GM20000 (cell line): ENCODE measurements around the gene POMT2.

Experiments
- DNase-seq: peaks from one replicate; pipeline ENCODE4 v3.0.0; 2012; ENCODE audit warnings: low spot score
- TF ChIP-seq, protein P1 (sequence below): IDR thresholded peaks from 2 replicates; pipeline ENCODE4 v1.5.1; 2012; ENCODE audit warnings: mild to moderate bottlenecking, control low read depth; ENCODE audit errors: extremely low read depth, missing control alignments

Gene POMT2

DNA sequence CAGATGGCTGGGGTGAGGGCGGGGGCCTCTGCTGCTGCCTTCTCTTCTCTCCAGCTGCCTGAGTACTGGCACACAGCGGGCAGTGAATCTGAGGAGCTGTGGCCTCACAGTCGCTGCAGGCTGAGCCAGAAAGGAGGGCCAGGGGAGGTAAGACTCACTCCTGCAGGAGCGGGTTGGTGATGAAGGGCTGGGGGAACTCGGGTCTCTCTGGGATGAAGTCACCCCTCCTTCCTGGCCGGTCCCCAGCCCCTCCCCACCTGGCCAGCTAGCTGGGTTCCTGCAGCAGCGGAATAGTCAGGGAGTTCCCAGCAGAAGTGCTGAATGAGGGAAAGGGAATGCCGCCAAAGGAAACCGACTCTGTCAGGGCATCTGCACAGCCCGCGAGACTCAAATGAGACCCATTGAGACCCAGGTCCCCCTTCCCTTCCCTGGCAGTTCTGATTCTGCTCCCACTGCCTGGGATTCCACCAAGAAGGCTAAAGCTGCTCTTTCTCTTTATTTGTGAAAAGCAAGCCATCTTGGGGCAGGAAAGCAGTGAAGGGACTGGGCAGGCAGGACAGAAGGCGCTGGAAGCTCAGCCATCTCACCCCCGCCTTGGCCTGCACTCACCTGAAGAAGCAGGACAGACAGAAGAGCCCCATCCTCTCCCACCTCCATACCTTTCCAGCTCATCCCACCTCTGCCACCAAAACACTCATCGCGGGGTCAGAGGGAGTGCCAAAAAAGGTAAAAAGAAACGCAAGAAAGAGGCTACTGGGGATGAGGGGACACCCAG lies 54.9 kb downstream of the POMT2 start:
- DNase-seq: no peak
- TF ChIP-seq, protein P1, sequence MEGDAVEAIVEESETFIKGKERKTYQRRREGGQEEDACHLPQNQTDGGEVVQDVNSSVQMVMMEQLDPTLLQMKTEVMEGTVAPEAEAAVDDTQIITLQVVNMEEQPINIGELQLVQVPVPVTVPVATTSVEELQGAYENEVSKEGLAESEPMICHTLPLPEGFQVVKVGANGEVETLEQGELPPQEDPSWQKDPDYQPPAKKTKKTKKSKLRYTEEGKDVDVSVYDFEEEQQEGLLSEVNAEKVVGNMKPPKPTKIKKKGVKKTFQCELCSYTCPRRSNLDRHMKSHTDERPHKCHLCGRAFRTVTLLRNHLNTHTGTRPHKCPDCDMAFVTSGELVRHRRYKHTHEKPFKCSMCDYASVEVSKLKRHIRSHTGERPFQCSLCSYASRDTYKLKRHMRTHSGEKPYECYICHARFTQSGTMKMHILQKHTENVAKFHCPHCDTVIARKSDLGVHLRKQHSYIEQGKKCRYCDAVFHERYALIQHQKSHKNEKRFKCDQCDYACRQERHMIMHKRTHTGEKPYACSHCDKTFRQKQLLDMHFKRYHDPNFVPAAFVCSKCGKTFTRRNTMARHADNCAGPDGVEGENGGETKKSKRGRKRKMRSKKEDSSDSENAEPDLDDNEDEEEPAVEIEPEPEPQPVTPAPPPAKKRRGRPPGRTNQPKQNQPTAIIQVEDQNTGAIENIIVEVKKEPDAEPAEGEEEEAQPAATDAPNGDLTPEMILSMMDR: no peak

DNA sequence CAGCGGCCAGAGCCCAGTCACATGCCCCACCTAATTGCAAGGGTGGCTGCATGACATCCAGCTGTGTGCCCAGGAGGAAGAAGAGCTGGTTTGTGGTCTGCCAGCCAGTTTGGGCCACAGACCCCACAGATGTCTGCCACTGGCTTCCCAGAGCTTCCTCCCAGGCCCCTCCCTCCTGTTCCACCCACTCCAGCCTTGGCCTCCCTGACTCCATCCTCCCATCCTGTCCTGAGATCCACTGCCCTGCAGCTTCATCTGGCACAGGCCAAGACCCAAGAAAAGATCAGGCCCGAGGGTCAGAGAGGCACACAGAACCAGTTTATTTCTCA lies 55.5 kb downstream of the POMT2 start:
- TF ChIP-seq, protein P1: no peak
- no peak for DNase-seq

DNA sequence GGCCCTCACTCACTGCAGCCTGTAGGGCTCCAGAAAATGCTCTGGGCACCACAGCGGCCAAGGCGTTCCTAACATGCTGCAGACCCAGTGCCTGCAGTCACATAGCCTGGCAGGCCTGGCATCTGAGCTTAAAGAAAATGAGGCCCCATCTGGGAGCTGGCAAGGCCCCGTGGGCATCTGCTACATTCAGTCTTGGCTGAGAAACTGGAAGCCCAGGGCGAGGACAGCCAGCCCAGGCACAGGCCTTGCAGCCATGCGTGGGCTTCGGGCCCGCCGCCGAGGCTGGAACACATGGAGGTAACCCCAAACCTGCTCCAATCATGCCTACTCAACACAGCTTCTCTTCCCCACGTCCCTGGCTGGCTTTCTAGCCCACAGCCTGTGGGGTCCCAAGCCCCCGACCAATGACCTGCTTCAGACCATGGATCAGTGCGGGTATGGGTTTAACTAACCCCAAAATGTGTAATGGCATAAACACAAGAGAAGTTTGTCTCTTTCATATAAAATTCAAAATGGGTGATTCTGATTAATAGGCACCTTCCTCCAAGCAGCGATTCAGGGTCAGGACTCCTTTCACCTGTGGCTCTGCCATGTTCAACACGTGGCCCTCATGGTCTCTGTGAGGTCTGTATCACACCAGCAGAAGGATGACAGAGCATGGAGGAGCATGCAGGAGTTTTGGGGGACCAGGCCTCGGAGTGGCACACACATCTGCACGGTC lies 56.1 kb downstream of the POMT2 start:
- no peak for DNase-seq

DNA sequence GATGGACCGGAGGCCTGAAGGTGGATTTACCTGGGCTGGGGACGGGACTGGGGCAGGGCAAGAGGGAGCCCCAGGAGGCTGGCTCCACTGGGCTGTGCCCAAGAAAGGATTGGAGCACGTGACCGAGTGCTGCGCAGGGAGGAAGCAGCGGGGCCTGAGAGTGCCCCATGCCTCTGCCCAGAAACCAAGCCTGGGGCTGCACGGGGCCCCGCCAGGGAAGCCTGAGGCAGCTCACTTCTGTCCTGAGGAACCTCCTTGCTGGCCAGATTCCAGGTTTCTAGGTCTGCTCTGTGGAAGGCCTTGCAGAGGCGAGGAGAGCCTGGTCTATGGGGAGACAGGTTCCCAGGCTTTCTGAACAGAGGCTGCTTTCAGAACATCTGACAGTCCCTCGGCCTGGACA lies 60.1 kb downstream of the POMT2 start:
- no peak for DNase-seq
- TF ChIP-seq, protein P1: no peak

More for the DNA sequence above, 56.1 kb downstream of the POMT2 start:
- TF ChIP-seq, protein P1: no peak

DNA sequence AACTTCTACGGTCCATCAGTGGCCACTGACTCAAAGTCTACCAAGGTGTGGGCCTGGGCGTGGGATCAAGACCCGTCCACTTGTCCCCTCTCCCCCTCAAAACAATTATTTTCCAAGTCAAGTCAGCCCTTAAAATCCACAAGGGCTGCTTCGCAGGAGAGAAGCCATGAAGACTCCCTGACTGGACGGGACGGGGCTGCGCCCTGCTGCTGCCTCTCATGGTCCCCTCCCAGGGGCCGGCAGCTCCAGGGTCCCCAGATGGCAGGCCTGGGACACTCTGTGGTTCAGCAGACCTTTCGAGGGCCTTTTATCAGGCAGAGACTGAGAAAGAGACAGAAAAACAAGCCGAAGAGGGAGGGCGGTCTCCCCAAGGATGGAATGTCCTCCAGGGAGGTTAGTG lies 60.5 kb downstream of the POMT2 start:
- TF ChIP-seq, protein P1: no peak
- DNase-seq: no peak

DNA sequence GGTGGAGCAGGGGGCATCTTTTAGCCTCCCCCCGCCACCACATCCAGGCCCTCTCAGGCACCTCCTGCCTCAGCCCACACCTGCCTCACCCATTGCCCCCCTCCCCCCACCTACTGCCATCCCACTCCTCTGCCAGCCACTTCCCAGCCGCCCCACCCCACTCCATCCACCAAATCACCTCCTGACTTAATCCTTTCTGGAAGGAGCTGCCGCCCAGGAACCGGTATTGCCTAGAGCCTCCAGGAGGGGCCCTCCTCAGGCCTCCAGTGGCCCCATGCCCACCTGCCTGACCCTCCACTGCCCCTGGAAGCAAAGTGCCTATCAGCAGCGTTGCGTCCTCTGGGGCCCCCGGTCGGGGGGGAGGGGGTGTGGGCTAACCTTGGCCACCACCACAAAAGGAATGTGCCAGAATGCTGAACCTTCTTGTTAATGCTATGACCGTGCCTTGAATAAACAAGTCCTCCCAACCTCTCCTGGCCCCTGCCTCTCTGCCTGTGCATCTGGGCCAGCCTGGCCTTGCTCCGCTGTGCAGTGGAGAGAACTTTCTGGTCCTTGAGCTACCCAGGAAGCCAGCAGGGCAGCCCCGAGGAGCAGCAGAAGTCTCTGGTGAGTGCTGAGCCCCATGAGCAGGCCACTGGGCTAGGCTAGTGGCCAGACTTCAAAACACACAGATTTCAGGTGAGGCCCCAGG lies 61.5 kb downstream of the POMT2 start:
- TF ChIP-seq, protein P1: no peak
- DNase-seq: no peak

DNA sequence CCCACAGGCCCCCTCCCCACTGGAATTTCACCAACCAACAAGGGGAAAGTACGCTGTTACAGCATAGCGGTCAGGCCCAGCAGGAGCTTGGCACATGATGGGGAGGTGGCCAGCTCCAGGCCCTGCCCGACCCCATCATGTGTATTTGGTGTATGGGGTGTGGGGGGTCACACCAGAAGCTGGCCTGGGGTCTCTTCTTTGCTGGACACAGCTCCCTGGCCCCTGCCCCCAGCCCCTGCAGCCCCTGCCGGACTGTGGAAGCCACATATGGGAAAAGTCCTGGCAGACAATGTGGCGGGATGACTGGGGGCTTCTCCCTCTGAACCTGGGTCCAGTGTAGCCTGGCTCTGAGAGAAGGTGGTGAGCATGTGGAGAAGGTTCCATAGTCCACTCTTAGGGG lies 62.1 kb downstream of the POMT2 start:
- no peak for DNase-seq
- TF ChIP-seq, protein P1: no peak
